NB4 (cell line): ENCODE results near the gene PKIG.

Source experiments
- POLR2A ChIP-seq: IDR thresholded peaks from 2 replicates; pipeline ENCODE4 v1.6.1; 2011; ENCODE audit warnings: mild to moderate bottlenecking; ENCODE audit not compliant: insufficient read length; ENCODE audit errors: extremely low read depth
- TF ChIP-seq, protein P1 (sequence below): IDR thresholded peaks from one replicate; pipeline ENCODE4 v1.5.1; 2012; ENCODE audit warnings: low read depth, low read length

GRCh38 chr20:44624152-44624551 is 41.8 kb downstream of the PKIG start:
- TF ChIP-seq, protein P1, sequence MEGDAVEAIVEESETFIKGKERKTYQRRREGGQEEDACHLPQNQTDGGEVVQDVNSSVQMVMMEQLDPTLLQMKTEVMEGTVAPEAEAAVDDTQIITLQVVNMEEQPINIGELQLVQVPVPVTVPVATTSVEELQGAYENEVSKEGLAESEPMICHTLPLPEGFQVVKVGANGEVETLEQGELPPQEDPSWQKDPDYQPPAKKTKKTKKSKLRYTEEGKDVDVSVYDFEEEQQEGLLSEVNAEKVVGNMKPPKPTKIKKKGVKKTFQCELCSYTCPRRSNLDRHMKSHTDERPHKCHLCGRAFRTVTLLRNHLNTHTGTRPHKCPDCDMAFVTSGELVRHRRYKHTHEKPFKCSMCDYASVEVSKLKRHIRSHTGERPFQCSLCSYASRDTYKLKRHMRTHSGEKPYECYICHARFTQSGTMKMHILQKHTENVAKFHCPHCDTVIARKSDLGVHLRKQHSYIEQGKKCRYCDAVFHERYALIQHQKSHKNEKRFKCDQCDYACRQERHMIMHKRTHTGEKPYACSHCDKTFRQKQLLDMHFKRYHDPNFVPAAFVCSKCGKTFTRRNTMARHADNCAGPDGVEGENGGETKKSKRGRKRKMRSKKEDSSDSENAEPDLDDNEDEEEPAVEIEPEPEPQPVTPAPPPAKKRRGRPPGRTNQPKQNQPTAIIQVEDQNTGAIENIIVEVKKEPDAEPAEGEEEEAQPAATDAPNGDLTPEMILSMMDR: no peak
- TF ChIP-seq POLR2A: no peak
